PC-3 (cell line): ENCODE results near the gene TMEM214.

Experiments
- CTCF ChIP-seq: fragments of 300-600 bp; sonication (generic); conservative IDR thresholded peaks from 2 replicates; pipeline ENCODE4 v1.5.1; 2017; ENCODE audit warnings: antibody characterized with exemption, low read depth, mild to moderate bottlenecking, low read length
- EZH2phosphoT487 ChIP-seq: fragments of 300-600 bp; sonication (generic); IDR thresholded peaks from 2 replicates; pipeline ENCODE4 v1.6.1; 2018; ENCODE audit warnings: mild to moderate bottlenecking, antibody characterized with exemption, low read length, borderline replicate concordance

DNA sequence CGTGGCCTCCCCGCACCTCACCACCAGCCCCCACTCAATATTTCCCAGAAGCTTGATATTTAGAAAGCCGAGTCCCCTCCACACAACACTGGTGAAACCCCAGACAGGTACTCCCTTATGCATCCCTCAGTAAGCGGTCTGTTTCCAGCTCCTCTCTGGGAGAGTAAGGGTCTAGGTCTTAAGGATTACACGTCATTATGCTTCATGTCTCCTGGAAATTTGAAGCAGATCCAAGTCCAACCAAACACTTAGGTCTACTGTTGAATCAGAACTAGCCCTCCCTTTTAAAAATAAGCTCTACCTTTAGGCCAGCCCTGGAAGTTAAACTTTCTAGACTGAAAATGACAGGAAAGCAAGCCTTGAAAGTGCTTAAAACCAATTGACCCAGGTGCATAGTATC lies 40.2 kb downstream of the TMEM214 start:
- TF ChIP-seq CTCF, result no peak
- no peak for TF ChIP-seq EZH2phosphoT487
